ENCODE measurements around the gene GPR161.
"Not testable (repeated sequence)": the region's sequence is repeated elsewhere in the genome, so short reads cannot be mapped to it uniquely, and the experiment has no call there.

- TF ChIP-seq CTCF (IDR thresholded peaks at IDR 0.05); POLR2A (IDR thresholded peaks at IDR 0.05); POLR2AphosphoS5 (IDR thresholded peaks at IDR 0.05); EP300 (IDR thresholded peaks at IDR 0.05; ENCODE audit: low read depth): not testable (repeated sequence)
Observed at GRCh38 chr1:168154707-168155106, 18.0 kb upstream of the GPR161 start.
